Tibial nerve (tissue), 3 donors: Measurements from ENCODE around the gene IKZF1.

Experiments used
- CTCF ChIP-seq, 5 experiments: fragments of 200-600 bp in 3 of 5; fragments of 450-650 bp in 2 of 5; sonication (generic) in 3 of 5; IDR thresholded peaks; one replicate each; pipeline ENCODE4 v1.5.1; 2016 to 2019; ENCODE audit warnings: antibody characterized with exemption in 5 of 5, mild to moderate bottlenecking in 3 of 5, moderate library complexity in 2 of 5
- POLR2A ChIP-seq, 2 donors: fragments of 450-650 bp; IDR thresholded peaks; one replicate each; pipeline ENCODE4 v1.6.1; 2017; ENCODE audit warnings: antibody characterized with exemption in 2 of 2, mild to moderate bottlenecking in 2 of 2, moderate library complexity in 2 of 2

DNA sequence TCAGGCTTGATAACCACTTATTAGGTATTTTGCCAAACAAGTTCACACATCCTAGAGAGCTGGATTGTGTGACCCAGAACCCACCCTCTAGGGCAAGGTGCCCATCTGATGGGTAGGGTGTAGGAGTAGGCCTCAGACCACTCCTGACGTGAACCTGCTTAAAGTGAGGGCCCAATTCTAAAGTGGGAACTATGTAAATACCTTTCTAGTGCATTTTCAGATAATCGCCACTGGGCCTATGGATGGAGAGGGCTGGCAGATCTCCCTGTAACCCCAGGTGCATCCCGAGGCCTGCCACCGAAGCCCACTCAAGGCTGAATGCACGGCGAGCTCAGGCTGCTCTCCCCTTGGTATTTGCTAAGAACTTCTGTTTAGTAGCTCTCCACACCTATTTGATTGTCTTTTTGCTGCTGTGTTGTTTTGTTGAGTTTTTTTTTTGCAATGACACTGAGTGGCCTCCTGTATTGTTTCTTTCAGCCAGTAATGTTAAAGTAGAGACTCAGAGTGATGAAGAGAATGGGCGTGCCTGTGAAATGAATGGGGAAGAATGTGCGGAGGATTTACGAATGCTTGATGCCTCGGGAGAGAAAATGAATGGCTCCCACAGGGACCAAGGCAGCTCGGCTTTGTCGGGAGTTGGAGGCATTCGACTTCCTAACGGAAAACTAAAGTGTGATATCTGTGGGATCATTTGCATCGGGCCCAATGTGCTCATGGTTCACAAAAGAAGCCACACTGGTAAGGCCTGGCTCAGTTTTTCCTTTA is 71.7 kb downstream of the IKZF1 start:
- TF ChIP-seq CTCF (IDR thresholded peaks at IDR 0.05) (no peak), POLR2A (IDR thresholded peaks at IDR 0.05) (no peak)
